Testis (tissue), 3 donors: ENCODE measurements around the gene SYT1. TPM values are rescaled to one million over a fixed set of nuclear protein-coding genes. Genes with fewer than 3 reads are reported as not detected.
"Not testable (repeated sequence)": the region's sequence is repeated elsewhere in the genome, so short reads cannot be mapped to it uniquely, and the experiment has no call there.

Source experiments
- DNase-seq: peaks from one replicate; pipeline ENCODE4 v3.0.0-alpha.2; 2019
- H3K27ac ChIP-seq, 2 donors: fragments of 200-600 bp; sonication (generic); one replicate each; pipeline ENCODE4 v1.5.1; 2019
- H3K27me3 ChIP-seq: fragments of 200-600 bp; sonication (generic); one replicate; pipeline ENCODE4 v1.5.1; 2019
- H3K36me3 ChIP-seq: fragments of 200-600 bp; sonication (generic); one replicate; pipeline ENCODE4 v1.5.1; 2017; ENCODE audit warnings: low read depth; ENCODE audit errors: missing control alignments
- H3K4me1 ChIP-seq: fragments of 200-600 bp; sonication (generic); one replicate; pipeline ENCODE4 v1.5.1; 2019
- H3K4me3 ChIP-seq, 2 donors: fragments of 200-600 bp; sonication (generic); one replicate each; pipeline ENCODE4 v1.5.1; 2017 to 2019
- H3K9me3 ChIP-seq: fragments of 200-600 bp; sonication (generic); one replicate; pipeline ENCODE4 v1.5.1; 2017
- POLR2A ChIP-seq: fragments of 450-650 bp; IDR thresholded peaks from one replicate; pipeline ENCODE4 v1.6.1; 2017; ENCODE audit warnings: antibody characterized with exemption, mild to moderate bottlenecking, moderate library complexity
- WGBS, 2 donors: methylation state at CpG; one replicate each; pipeline ENCODE4 v1.1.5; 2018; 5-methylcytosine and 5-hydroxymethylcytosine counted together
- intact Hi-C: fragments of 100-400 bp; cut with DNase I; formaldehyde crosslinking; loops from one replicate; pipeline ENCODE4 v1.15.1; 2023; ENCODE audit warnings: low total_unique reads
- polyA plus RNA-seq: library from polyadenylated mRNA; stranded (reverse); fragments of 350-450 nt; fragmentation: Illumina TruSeq; extraction: RNeasy Lipid Tissue Mini Kit (QIAGEN cat#74804); gene quantifications from one replicate; pipeline ENCODE4 v1.2.3, GENCODE V29; 2014; ENCODE audit warnings: low read depth, low replicate concordance; ENCODE audit not compliant: insufficient read depth
- total RNA-seq, 2 donors: library from RNA; depleted of rRNA; stranded (reverse); fragments of >200 nt; gene quantifications; one replicate each; pipeline ENCODE4 v1.2.3, GENCODE V29; 2016
- TF ChIP-seq, protein P1 (sequence below), 3 experiments: fragments of 450-650 bp in 2 of 3; fragments of 200-600 bp in 1 of 3; sonication (generic) in 1 of 3; IDR thresholded peaks; one replicate each; pipeline ENCODE4 v1.5.1; 2016 to 2019; ENCODE audit warnings: antibody characterized with exemption in 3 of 3, mild to moderate bottlenecking in 2 of 3, moderate library complexity in 1 of 3

SYT1 gene
- total and polyA plus RNA-seq, 3 donors from 2014 or later, result 1.1 to 1.7 (median 1.3) TPM

DNA sequence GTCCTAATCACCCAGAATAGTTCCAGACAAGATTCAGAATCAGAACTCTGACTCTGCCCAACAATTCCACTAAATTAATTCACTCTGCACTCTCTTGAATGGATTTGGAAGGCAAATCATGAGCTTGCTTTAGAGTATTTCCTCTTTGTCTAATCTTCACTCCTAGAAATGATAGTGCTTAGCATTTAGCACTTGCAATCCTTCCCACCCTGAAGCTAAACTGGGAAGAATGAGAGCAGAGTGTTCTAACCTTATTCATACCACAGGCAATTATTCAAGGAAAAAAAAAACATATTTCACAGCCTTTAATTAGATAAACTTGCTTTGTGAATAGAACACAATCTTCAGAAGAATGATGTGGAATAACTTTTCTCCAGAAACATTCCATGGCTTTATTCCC, 561.5 kb downstream of the SYT1 start:
- no peak for TF ChIP-seq POLR2A
- TF ChIP-seq, protein P1, sequence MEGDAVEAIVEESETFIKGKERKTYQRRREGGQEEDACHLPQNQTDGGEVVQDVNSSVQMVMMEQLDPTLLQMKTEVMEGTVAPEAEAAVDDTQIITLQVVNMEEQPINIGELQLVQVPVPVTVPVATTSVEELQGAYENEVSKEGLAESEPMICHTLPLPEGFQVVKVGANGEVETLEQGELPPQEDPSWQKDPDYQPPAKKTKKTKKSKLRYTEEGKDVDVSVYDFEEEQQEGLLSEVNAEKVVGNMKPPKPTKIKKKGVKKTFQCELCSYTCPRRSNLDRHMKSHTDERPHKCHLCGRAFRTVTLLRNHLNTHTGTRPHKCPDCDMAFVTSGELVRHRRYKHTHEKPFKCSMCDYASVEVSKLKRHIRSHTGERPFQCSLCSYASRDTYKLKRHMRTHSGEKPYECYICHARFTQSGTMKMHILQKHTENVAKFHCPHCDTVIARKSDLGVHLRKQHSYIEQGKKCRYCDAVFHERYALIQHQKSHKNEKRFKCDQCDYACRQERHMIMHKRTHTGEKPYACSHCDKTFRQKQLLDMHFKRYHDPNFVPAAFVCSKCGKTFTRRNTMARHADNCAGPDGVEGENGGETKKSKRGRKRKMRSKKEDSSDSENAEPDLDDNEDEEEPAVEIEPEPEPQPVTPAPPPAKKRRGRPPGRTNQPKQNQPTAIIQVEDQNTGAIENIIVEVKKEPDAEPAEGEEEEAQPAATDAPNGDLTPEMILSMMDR (IDR thresholded peaks at IDR 0.05), result no peak
- no peak overlapping the region for H3K4me3 ChIP-seq
- no peaks in the 10 kb centered on the region for H3K27me3 ChIP-seq
- intact Hi-C loops, result no loop called here
- no peaks in the 10 kb centered on the region for H3K36me3 ChIP-seq
- H3K4me1 ChIP-seq, result peaks cover 6% of the 10 kb centered on the region
- no peak for DNase-seq
- H3K27ac ChIP-seq, result peak overlapping the region in 1 of 2 donors; percentile 20
- no peaks in the 10 kb centered on the region for H3K9me3 ChIP-seq

DNA sequence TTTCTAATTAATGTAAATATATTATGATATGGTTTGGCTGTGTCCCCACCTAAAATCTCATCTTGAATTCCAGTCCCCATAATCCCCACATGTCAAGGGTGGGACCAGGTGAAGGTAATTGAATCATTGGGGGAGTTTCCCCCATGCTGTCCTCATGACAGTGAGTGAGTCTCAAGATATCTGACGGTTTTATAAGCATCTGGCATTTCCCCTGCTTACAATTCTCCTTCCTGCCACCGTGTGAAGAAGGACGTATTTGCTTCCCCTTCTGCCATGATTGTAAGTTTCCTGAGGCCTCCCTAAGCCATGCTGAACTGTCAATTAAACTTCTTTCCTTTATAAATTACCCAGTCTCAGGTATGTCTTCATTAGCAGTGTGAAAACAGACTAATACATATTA, 562.2 kb downstream of the SYT1 start:
- intact Hi-C loops, H3K27ac ChIP-seq: not testable (repeated sequence)

DNA sequence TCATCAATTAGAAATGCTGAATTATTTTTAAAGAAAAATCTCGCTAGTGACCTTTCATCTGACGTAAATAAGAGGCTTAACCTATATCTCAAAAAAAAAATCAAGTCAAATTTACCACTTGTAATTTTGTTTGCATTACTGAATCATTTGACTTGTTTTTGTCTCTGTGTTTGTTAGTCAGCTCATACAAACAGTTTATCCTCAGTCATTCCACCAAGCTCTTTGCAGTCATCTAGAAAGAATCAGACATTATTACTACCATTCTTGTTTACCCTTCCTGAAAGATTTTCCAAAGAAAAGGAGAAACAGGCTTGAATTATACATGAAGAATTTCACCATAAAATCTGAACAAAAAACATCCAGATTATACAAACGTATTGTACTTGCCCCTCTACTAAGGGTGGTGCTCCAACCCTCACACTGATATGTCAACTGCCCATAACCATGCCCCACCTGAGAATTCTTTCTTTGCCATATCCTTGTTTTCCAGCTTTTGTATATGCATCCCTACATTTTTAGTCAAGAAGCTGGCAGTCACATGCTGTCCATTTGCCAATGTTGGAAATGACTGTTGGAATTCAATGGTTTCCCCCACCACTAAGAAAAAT, 569.0 kb downstream of the SYT1 start:
- Histone ChIP-seq H3K4me3 (no peak overlapping the region), H3K27ac (no peak overlapping the region), H3K27me3 (no peaks in the 10 kb centered on the region), H3K9me3 (no peaks in the 10 kb centered on the region), H3K4me1 (no peaks in the 10 kb centered on the region), H3K36me3 (no peaks in the 10 kb centered on the region)
- 91 to 95% methylated on average over 3 of the region's 3 CpGs for WGBS, 2 donors
- TF ChIP-seq POLR2A, result no peak
- TF ChIP-seq, protein P1 (IDR thresholded peaks at IDR 0.05), result no peak
- intact Hi-C loops, result no loop called here
- no peak for DNase-seq

More for the DNA sequence above, 562.2 kb downstream of the SYT1 start:
- not testable (repeated sequence) for H3K4me3 ChIP-seq, H3K27me3 ChIP-seq, H3K4me1 ChIP-seq, H3K36me3 ChIP-seq, DNase-seq, H3K9me3 ChIP-seq
- 56 to 82% methylated on average over 3 of the region's 3 CpGs for WGBS, 2 donors

DNA sequence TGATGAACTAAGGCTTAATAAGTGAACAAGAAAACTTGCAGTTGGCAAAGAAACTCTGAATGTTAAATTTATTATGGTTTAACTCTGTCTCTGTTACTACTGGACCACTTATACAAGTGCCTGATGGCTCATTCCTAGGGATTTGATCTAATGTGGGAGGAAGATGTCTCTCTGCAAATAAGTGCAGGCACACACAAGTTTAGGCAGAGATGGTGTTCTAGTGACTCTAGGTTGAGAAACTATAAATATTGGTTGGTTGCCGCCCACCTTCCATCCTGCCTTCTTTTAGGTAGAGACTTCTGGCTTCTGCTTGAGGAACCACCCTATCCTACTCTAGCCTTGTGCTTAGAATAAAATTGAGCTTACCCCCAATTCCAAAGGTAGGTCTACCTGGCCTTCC, 570.0 kb downstream of the SYT1 start:
- Histone ChIP-seq H3K27ac (no peak overlapping the region), H3K27me3 (no peaks in the 10 kb centered on the region), H3K4me1 (no peaks in the 10 kb centered on the region), H3K36me3 (no peaks in the 10 kb centered on the region), H3K4me3 (no peak overlapping the region), H3K9me3 (no peaks in the 10 kb centered on the region)
- WGBS, 2 donors, result 92 to 100% methylated on average over 1 of the region's 1 CpG
- TF ChIP-seq POLR2A, result no peak
- TF ChIP-seq, protein P1 (IDR thresholded peaks at IDR 0.05), result no peak
- DNase-seq, result no peak
- intact Hi-C loops, result no loop called here

DNA sequence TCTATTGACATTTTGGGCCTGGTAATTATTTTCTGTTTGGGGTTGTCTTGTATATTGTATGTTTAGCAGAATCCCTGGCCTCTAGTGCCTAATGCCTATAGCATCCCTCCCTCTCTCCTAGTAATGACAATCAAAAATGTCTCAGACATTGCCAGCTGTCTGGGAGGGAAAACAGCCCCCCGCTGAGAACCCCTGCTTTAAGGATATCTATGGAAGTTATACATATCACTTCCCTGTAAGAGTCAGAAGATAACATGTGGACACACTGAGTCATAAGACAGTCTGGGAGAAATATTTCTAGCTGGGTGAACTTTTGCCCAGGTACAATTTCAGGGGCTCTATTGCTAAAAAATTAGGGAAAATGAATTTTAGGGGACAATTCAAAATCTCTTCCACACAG, 571.2 kb downstream of the SYT1 start:
- no peak for TF ChIP-seq POLR2A
- TF ChIP-seq, protein P1 (IDR thresholded peaks at IDR 0.05), result no peak
- Histone ChIP-seq H3K9me3 (no peaks in the 10 kb centered on the region), H3K27ac (no peak overlapping the region), H3K36me3 (no peaks in the 10 kb centered on the region), H3K4me1 (no peaks in the 10 kb centered on the region), H3K27me3 (no peaks in the 10 kb centered on the region), H3K4me3 (no peak overlapping the region)
- 86 to 92% methylated on average over 1 of the region's 1 CpG for WGBS, 2 donors
- no peak for DNase-seq
- intact Hi-C loops, result no loop called here
